ENCODE results near the gene HPCA.

GRCh38 chr1:32899586-32900296 lies 13.4 kb downstream of the HPCA start:
- TF ChIP-seq EZH2phosphoT487 (IDR thresholded peaks at IDR 0.05; ENCODE audit: insufficient read depth, low read depth): no peak
- TF ChIP-seq EZH2 (IDR thresholded peaks at IDR 0.05; ENCODE audit: insufficient read depth, poor library complexity, severe bottlenecking): no peak

All from GM23248 (cell line).